Osteoblast (primary cell): ENCODE data around the gene OR4C3. TPM values are rescaled to one million over a fixed set of nuclear protein-coding genes. Genes with fewer than 3 reads are reported as not detected.
"Not testable (repeated sequence)": the region's sequence is repeated elsewhere in the genome, so short reads cannot be mapped to it uniquely, and the experiment has no call there.

ENCODE experiments used
- DNase-seq: peaks from one replicate; pipeline ENCODE4 v3.0.0; 2011; ENCODE audit warnings: low spot score, mixed read lengths; ENCODE audit not compliant: insufficient read length; ENCODE audit errors: missing footprints
- H2AFZ ChIP-seq: 2 replicates; pipeline ENCODE4 v1.6.0; 2011; ENCODE audit warnings: mild to moderate bottlenecking, low read length
- H3K27ac ChIP-seq: 2 replicates; pipeline ENCODE4 v1.5.1; 2011; ENCODE audit warnings: mild to moderate bottlenecking, low read depth, low read length, moderate library complexity
- H3K27me3 ChIP-seq: 2 replicates; pipeline ENCODE4 v1.6.0; 2012; ENCODE audit warnings: mild to moderate bottlenecking, control low read depth, inconsistent platforms, low read length, moderate library complexity; ENCODE audit not compliant: insufficient read depth
- H3K36me3 ChIP-seq: 2 replicates; pipeline ENCODE4 v1.5.1; 2011; ENCODE audit warnings: mild to moderate bottlenecking, low read length, control low read depth, moderate library complexity; ENCODE audit not compliant: insufficient read depth
- H3K4me1 ChIP-seq: 2 replicates; pipeline ENCODE4 v1.5.1; 2011; ENCODE audit warnings: mild to moderate bottlenecking, low read length, control low read depth, moderate library complexity; ENCODE audit not compliant: insufficient read depth
- H3K4me2 ChIP-seq: 2 replicates; pipeline ENCODE4 v1.6.0; 2011; ENCODE audit warnings: mild to moderate bottlenecking, low read length; ENCODE audit not compliant: insufficient read depth
- H3K4me3 ChIP-seq: fragments of 200-600 bp; sonication (generic); 3 replicates; pipeline ENCODE4 v1.5.1; 2012; ENCODE audit warnings: mild to moderate bottlenecking, low read length, inconsistent platforms; ENCODE audit not compliant: insufficient read depth
- H3K79me2 ChIP-seq: 2 replicates; pipeline ENCODE4 v1.6.0; 2012; ENCODE audit warnings: mild to moderate bottlenecking, low read length, control low read depth, inconsistent platforms; ENCODE audit not compliant: insufficient read depth
- H3K9me3 ChIP-seq: 2 replicates; pipeline ENCODE4 v1.5.1; 2011; ENCODE audit warnings: low read depth, low read length, control low read depth
- H4K20me1 ChIP-seq: 2 replicates; pipeline ENCODE4 v1.6.0; 2012; ENCODE audit warnings: mild to moderate bottlenecking, low read length, control low read depth; ENCODE audit not compliant: insufficient read depth
- CTCF ChIP-seq: IDR thresholded peaks from 2 replicates; pipeline ENCODE4 v1.5.1; 2011; ENCODE audit warnings: mild to moderate bottlenecking, low read depth, low read length, moderate library complexity; ENCODE audit errors: extremely low read depth
- total RNA-seq: library from RNA; depleted of rRNA; stranded (reverse); fragments of >200 nt; gene quantifications from 2 replicates; pipeline ENCODE4 v1.2.3, GENCODE V29; 2012

OR4C3 gene
- total RNA-seq, 1 donor = not detected

- TF ChIP-seq CTCF = no peak
- DNase-seq = no peak
- H3K27ac ChIP-seq = no peak overlapping the region
- no peaks in the 10 kb centered on the region for H3K9me3 ChIP-seq
- H4K20me1 ChIP-seq = no peaks in the 10 kb centered on the region
- H3K4me1 ChIP-seq = no peaks in the 10 kb centered on the region
- H3K4me3 ChIP-seq = no peak overlapping the region
- H3K27me3 ChIP-seq = no peaks in the 10 kb centered on the region
- no peak overlapping the region for H2AFZ ChIP-seq
- no peaks in the 10 kb centered on the region for H3K36me3 ChIP-seq
- H3K79me2 ChIP-seq = no peaks in the 10 kb centered on the region
- no peak overlapping the region for H3K4me2 ChIP-seq
Observed at GRCh38 chr11:48341466-48341865, 16.7 kb downstream of the OR4C3 start.

- not testable (repeated sequence) for H3K9me3 ChIP-seq, H3K36me3 ChIP-seq, H3K4me2 ChIP-seq, H3K79me2 ChIP-seq, H3K4me3 ChIP-seq, H3K27me3 ChIP-seq, H4K20me1 ChIP-seq, H3K27ac ChIP-seq, H3K4me1 ChIP-seq, DNase-seq, H2AFZ ChIP-seq
Observed at GRCh38 chr11:48342505-48342904, 17.8 kb downstream of the OR4C3 start.

- not testable (repeated sequence) for H3K27me3 ChIP-seq, H3K36me3 ChIP-seq, H3K79me2 ChIP-seq, H3K4me1 ChIP-seq, H3K27ac ChIP-seq, H3K4me3 ChIP-seq, H3K4me2 ChIP-seq, H2AFZ ChIP-seq, H4K20me1 ChIP-seq, H3K9me3 ChIP-seq, DNase-seq
Observed at GRCh38 chr11:48346286-48346685, 21.6 kb downstream of the OR4C3 start.

- no peaks in the 10 kb centered on the region for H4K20me1 ChIP-seq
- no peaks in the 10 kb centered on the region for H3K79me2 ChIP-seq
- no peaks in the 10 kb centered on the region for H3K36me3 ChIP-seq
- no peak overlapping the region for H3K27ac ChIP-seq
- no peaks in the 10 kb centered on the region for H3K27me3 ChIP-seq
- no peaks in the 10 kb centered on the region for H3K4me1 ChIP-seq
- no peak overlapping the region for H3K4me2 ChIP-seq
- DNase-seq = no peak
- no peak overlapping the region for H3K4me3 ChIP-seq
- no peaks in the 10 kb centered on the region for H3K9me3 ChIP-seq
- no peak for TF ChIP-seq CTCF
- no peak overlapping the region for H2AFZ ChIP-seq
Observed at GRCh38 chr11:48354013-48354412, 29.3 kb downstream of the OR4C3 start.

- Histone ChIP-seq H3K9me3 (no peaks in the 10 kb centered on the region), H2AFZ (no peak overlapping the region), H3K79me2 (no peaks in the 10 kb centered on the region), H3K4me3 (no peak overlapping the region), H3K36me3 (no peaks in the 10 kb centered on the region), H3K4me2 (no peak overlapping the region), H3K27me3 (no peaks in the 10 kb centered on the region), H3K4me1 (no peaks in the 10 kb centered on the region), H3K27ac (no peak overlapping the region), H4K20me1 (no peaks in the 10 kb centered on the region)
- DNase-seq = no peak
- TF ChIP-seq CTCF = no peak
Observed at GRCh38 chr11:48354677-48355076, 30.0 kb downstream of the OR4C3 start.

- not testable (repeated sequence) for H3K9me3 ChIP-seq, H4K20me1 ChIP-seq, H3K4me3 ChIP-seq, H3K79me2 ChIP-seq, H3K4me1 ChIP-seq, H3K27ac ChIP-seq, H2AFZ ChIP-seq, H3K27me3 ChIP-seq, H3K36me3 ChIP-seq, DNase-seq, H3K4me2 ChIP-seq
Observed at GRCh38 chr11:48361289-48361688, 36.6 kb downstream of the OR4C3 start.
